Limb (tissue), 2 donors: ENCODE measurements around the gene HJV.

Experiments used
- DNase-seq, 2 donors: peaks; one replicate each; pipeline ENCODE4 v3.0.0-alpha.2; 2016; ENCODE audit errors: extremely low spot score in 2 of 2

The HJV gene

DNA sequence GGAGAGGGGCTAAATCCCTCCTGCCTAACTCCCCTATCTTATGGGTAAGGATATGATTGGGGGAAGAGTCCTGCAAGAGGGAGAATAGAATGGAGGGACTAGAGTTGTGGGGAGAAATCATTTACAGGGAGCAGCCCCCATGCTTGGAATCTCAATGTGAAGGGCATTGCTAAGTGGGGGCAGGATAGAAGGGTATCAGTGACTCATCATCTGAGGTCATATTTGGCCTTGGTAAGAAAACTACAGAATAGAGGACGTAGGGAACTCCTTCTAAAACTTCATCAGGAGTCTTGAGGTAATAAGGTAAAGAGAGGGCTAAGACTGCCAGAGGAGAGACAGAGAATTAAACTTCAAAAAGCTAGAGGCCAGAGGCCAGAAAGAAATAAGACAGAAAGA is 487 bp downstream of the HJV start:
- DNase-seq, result no peak

DNA sequence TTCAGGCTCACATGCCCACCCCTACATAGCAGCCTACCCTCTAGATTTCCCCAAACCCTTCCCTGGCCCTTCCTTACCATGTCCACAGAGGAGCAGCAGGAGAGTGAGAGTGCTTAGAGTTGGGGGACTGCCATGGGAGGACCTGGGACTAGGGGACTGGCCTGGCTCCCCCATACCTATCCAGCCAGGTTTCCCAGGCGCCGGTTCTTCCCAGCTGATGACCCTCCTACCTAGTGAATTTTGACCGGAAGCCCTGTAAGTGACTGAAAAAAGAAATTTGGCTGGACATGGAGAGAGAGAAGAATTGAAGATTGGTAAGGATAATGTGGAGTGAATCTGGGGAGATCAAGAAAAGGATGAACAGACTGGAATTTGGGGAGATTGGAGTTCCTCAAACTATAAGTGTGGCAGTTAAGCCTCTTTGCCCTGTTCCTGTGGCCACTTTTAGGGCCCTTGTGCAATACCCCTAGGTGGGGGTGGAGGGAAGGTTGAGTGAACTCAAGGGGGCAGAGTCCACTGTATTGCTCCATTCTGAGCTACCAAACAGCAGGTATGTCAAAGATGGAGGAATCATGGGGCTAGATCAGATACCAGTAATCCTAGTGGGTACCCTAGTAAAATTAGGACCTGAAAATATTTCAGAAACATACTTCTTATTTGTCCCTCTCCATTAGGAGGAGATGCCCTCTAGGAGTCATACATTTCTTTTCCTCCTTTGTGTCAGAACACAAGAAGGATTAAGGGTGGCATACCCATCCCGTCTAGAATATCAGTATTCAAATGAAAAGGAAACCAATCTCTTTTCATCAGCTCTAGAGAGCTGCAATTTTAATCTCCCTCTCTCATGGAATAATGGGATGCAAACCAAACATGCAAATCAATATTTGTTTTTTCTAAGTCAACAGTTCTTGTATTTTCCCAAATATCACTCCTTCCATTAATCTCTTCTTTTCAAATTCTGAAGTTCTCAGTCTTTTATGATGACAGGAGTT is 1.2 kb downstream of the HJV start:
- no peak for DNase-seq

- peak; percentile 2 to 57 for DNase-seq
Measured at GRCh38 chr1:146019231-146020057, 2.1 kb downstream of the HJV start.

DNA sequence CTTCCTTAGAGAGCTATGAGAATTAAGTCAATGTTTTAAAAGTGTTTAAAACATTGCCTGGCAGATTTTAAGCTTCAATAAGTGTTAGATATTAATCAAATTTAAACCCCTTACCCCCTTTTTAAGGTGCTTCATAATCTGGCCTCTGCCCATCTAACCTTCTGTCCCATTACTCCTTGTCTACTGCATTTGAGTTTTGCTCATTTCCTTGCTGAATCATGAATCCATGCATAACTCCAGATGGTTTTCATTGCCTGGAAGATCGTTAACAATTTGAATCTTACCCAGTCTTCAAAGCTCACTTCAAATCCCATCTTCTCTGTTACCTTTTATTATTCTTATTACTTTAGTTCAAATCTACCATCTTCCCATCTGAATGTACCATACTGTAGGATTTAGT is 4.6 kb downstream of the HJV start:
- no peak for DNase-seq

- no peak for DNase-seq
Measured at GRCh38 chr1:146013559-146013922, 8.0 kb downstream of the HJV start.

DNA sequence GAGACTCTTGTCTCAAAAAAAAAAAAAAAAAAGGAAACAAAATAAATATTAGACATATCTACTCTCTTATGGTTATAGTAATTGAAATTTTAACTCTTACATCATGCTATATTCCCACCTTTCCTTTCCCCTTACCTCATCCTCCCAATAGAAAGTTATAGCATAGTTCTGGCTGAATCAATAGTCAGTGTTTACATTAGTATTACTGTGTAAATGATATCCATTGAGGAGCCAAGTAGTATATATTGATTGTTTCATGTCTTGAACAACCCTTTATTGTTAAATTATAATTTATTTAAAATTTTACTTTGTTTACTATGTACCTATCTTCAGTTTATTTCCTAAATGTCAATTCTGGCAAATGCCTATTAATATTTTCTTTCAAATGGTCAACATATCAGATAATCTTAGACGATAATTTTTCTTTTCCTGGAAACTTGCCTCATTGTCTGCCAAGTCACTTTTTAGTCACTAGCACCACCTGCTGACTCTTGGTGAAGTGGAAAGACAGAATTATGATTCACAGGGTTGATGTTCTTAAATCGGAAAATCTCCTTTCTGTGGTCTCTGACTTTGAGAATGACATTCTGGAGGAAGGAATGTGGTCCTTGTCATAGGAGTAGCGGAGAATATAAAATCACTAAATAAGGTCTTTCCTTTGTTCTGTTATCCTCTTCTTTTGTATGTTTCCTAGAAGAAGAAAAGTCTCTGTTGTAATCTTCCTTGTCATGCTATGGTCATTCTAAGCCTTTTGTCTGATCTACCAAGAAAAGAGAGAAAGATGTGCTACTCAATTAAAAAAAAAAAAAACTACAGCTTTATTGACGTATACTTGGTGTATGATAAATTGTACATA is 8.6 kb downstream of the HJV start:
- DNase-seq, result peak; percentile 46 to 84

GRCh38 chr1:146010126-146010738 is 11.3 kb downstream of the HJV start:
- DNase-seq, result no peak

GRCh38 chr1:146007489-146008133 is 13.9 kb downstream of the HJV start:
- no peak for DNase-seq

DNA sequence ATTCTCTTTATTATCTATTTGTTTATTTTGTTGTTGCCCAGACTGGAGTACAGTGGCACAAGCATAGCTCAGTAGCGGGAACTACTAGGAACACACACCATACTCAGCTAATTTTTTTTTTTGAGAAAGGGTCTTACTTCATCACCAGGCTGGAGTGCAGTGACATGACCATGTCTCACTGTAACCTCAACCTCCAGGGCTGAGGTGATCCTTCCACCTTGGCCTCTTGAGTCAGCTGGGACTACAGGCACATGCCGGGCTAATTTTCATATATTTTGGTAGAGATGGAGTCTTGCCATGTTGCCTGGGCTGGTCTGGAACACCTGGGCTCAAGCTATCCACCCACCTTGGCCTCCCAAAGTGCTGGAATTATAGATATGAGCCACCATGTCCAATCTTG is 19.8 kb downstream of the HJV start:
- DNase-seq, result no peak

DNA sequence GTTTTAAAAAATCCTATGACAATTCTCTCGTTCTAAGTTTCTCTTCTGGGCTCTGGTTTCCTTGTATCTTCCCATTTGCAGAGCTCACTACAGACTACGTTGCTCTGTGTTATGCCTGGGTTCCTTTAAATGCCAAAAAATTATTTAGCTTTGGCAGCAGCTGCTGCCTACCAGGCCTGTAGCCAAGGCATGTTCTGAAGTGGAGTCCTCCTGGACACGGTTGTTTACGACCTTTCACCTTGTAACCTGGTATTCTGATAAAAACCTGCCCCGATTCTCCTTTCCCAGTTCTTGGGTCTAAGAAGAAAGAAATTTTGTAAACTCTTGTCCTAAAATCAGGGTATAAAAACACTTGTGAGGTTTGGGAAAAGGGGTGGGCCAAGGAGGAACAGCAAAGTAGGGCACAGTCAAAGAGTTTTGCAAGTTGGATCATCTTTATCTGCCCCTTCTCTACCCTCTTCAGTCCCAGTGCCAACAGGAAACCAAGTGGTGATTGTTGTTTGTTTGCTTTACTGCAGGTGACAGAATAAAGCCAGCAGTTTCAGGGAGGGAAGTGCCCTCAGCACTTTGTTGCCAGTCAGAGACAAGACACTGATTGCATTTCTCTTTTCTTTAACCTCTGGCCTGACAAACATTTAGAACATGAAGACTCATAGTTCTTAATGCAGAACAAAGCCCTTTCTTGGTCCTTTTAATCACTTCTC is 22.1 kb downstream of the HJV start:
- DNase-seq, result no peak

GRCh38 chr1:145997718-145998023 is 23.9 kb downstream of the HJV start:
- DNase-seq, result no peak

DNA sequence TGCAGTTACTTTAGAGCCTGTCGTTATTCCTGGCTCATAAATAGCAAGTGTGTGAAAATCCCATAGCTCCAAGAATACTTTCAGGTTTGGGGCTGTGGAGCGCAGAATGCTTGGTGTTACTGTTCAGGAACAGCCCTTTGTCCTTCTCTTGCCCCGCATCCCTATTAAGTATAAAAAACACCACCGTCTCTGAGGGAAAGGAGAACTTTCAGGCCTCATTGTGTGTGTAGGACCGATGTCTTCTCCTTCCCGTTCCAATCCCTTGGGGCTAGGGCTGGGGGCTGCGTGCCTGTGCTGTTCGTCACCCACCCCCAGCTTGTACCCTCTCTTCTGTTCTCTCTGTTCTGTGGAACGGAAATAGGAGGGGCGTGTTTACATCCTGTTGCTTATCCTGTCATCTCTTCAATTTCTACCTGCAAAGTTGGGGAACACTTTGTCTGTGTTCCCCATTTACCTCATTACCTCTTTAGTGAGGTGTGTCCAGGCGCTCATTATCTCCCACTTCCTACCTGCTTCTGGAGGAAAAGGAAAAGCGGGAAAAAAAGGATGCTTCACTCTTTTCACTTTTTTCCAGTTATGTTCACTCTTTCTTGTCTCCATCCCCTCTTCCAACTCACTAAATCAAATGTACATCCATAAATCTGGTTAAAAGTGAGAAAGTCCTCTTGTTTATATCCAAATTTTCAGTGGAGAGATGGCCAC is 24.4 kb downstream of the HJV start:
- DNase-seq, result peak in 1 of 2 donors; percentile 44

GRCh38 chr1:145996433-145997015 is 25.0 kb downstream of the HJV start, which contains the start of gene TXNIP:
TXNIP (minus strand) TSS chr1:145996579; CDS start chr1:145996266, 313 bp downstream.
- peak; percentile 98 to 99 for DNase-seq

DNA sequence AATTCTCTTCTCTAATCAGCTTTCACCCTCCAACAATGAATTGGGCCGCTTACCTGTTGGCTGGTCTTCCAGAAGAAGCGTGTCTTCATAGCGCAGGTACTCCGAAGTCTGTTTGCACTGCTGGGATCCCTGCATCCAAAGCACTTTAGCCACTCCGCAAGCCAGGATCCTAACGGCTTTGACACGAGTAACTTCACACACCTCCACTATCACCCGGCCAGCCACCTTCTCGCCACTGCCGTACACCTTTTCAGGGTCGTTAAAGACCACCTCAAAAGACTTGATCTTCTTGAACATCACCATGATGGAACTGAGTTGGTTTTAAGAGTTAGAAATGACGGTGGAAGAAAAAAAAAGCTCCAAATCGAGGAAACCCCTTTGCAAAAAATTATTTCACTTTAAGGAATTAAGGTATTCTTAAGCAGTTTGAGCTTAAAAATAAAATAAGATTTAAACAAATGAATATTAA is 25.5 kb downstream of the HJV start:
- DNase-seq, result no peak

DNA sequence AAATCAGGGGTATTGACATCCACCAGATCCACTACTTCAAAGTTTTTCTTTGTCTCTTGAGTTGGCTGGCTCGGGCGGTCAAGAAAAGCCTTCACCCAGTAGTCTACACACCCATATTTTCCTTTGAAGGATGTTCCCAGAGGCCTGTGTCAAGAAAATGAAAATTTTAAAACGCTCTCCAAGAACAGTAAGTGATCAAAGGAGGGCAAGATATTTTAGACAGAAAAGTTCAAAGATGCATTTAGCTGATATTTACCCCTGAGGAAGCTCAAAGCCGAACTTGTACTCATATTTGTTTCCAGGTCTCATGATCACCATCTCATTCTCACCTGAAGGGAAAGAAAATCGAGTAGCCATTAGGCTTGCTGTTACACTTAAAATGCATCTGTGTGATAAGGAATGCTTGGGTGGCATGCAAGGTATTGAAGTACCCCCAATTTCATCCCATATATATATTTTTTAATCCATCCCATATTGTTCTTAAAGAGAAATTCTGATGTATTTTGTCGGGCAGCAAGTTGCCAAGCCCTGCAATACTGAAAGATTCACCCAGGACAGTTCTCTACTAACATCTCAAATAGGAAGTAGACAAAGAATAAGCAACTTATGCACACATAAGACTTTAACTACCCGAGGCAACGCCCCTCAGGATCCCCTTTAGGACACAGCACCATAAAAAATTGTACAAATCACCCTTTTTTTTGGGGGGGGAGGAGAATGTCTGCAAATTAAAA is 26.2 kb downstream of the HJV start:
- no peak for DNase-seq

GRCh38 chr1:145994391-145995120 is 27.0 kb downstream of the HJV start:
- no peak for DNase-seq

- DNase-seq, result no peak
Measured at GRCh38 chr1:145993618-145994390, 27.7 kb downstream of the HJV start.
